GM19193 (cell line): ENCODE data around the gene CASKIN2.

Experiments
- POLR2A ChIP-seq: IDR thresholded peaks from 4 replicates; pipeline ENCODE4 v1.6.1; 2011; ENCODE audit not compliant: insufficient read depth, insufficient read length; ENCODE audit errors: extremely low read depth

Gene CASKIN2

DNA sequence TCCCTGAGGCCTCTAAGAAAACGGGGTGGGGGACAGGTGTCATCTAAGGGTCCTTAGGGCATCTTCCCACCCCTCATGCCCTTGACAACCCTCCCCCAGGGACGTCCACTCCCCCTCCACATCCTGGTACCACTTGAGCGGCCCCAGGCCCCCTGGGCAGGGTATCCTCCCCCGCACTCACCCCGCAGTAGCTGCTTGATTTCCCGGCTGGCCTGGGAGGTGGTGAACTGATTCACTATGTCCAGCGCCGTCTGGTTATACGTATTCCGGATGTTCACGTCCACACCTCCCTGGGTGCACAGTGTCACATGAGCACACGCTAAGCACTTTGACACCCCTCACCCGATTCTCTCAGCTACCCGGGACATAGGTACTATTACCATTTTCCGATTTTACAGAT, 9.7 kb downstream of the CASKIN2 start:
- TF ChIP-seq POLR2A: no peak

DNA sequence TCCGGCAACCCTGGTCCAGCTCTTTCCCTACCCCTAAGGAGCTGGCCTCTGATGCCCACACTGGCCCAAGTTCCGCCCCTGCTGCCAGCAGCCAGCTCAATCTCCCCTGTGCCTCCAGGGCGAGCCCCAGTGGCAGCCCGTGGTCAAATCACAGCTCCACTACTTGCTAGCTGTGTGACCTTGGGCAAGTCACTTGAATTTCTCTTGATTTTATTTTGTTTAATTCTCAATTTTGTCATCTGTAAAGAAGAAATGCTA, 10.3 kb downstream of the CASKIN2 start:
- no peak for TF ChIP-seq POLR2A

DNA sequence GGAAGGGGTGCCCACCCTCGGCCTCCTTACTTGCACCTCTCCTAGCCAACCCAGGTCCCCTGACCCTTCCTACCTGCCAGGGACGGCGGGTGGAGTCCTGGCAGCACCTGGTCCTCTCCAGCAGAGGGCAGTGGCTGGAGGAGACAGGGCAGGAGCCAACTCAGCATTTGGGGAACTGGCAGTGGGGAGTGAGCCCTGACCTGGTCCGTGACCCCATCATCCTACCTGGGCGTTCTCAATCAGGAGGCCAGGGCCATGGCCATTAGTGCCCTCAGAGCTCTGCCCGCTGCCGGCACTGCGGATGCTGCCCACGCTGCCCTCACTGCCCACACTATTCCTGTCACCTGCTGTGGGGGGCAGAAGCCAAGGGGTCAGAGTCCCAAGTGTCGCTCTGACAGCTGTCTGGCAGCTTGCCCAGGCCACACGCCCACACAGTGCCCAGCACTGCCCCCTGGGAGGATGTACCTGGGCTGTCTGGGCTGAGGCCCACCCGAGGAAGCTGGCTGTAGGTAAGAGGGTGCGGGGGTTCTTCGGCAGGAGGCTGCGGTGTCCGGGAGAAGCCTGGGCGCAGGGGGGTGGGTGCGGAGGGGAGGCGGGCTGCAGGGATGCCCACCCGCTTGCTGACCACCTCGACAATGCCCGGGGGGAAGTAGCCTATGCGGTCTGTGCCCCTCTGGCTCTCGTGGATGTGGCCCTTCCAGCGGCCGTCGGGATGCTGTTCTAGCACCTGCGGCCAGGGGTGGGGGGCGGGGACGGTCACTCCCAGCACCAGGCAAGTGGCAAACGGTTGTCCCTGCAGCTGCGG, 10.8 kb downstream of the CASKIN2 start:
- TF ChIP-seq POLR2A: no peak

DNA sequence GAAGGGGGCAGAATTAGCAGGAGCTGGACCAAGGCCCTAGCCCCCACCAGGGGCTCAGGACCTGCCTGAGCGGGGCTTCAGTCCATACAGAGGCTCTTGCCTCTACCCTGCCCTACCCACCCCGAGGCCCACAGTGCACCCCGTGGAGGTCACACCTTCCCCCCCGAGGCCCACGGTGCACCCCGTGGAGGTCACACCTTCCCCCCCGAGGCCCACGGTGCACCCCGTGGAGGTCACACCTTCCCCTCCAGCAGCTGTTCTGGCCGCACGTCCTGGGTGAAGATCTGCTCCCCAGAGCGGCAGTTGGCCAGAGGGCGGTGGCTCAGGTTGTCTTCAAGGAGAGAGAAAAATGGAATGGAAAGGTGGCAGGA, 11.4 kb downstream of the CASKIN2 start:
- no peak for TF ChIP-seq POLR2A

DNA sequence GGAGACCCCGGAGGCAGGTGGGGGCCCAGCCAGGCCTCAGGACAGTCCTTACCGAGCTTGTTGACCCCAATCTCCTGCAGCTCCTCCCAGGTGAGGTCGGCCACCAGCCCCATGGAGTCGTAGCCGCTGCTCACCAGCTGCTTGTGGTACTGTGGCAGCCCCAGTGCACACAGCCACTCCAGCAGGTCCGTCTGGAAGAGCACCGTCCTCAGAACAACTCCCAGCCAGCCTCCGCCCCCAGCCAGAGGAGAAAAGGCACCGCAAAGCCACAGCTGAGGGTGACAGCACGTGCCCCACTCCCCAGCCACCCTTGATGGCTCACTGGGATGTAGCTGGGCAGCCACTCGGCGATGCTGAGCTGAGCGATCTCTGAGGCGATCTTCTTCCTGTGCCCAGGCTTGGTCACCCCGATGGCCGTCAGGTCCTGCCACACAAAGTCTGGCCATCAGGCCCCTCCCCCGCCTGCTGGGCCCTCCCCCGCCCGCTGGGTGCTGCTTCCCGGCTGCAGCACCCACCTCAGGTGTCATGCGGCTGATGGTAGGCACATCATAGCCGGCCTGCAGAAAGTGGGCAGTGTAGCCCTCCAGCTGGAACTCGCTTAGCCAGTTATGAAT, 11.9 kb downstream of the CASKIN2 start:
- TF ChIP-seq POLR2A: no peak

DNA sequence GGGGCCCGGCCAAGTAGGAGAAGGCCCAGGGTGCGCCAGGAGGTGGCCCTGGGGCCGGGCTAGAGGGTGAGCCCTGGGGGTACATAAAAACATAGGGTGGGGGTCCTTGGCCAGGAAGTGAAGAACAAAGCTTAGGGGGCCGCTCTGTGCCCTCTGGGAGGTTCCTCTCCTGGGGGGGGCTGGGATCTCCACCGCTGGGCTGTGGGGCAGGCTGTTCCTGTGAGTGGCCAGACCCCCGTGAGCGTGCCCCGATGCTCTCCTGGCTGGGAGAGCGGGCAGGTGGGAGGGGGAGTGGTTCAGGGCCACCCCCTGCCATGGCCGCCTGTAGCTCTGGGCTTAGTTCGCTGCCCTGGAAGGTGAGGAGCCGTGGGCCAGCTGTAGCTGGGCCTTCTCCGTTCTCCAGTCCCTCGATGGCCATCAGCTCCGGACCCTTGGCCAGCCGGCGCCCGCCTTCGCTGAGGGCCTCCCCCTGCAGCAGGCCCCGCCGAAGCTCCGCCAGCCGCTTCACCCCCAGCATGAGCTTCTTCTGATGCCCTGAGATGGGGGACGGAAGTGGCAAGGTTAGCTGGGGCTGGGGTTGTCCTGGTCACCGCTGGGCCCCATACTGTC, 12.5 kb downstream of the CASKIN2 start:
- no peak for TF ChIP-seq POLR2A

DNA sequence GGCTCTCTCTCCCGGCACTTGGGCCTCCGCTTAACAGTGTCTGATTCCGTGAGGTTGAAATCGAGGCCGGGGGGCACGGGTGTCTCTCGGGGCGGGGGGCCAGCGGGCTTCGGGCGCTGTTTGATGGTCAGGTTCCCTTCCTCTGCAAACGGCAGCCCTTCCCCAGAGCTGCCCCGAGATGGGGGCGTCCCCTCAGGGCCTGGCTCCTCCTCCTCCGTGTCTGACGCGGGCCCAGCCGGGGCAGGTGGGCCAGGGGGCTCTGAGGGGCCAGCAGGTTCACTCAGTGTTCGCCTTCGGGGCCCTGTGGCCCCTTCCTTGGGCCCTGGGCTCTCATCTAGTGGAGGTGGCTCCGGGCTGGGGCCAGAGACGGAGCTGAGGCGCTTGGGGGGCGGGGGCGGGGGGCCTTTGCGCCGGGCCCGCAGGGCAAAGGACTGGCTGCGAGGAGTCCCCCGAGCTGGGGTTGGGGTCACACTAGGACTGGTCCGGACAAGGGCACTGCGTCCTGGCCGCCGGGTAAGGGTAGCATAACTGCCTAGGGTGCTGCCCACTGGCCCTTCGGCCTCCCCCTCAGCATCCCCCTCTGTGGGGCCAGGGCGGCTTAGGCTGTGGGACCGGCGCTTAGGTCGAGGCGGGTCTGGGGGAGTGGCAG, 13.1 kb downstream of the CASKIN2 start:
- TF ChIP-seq POLR2A: no peak

DNA sequence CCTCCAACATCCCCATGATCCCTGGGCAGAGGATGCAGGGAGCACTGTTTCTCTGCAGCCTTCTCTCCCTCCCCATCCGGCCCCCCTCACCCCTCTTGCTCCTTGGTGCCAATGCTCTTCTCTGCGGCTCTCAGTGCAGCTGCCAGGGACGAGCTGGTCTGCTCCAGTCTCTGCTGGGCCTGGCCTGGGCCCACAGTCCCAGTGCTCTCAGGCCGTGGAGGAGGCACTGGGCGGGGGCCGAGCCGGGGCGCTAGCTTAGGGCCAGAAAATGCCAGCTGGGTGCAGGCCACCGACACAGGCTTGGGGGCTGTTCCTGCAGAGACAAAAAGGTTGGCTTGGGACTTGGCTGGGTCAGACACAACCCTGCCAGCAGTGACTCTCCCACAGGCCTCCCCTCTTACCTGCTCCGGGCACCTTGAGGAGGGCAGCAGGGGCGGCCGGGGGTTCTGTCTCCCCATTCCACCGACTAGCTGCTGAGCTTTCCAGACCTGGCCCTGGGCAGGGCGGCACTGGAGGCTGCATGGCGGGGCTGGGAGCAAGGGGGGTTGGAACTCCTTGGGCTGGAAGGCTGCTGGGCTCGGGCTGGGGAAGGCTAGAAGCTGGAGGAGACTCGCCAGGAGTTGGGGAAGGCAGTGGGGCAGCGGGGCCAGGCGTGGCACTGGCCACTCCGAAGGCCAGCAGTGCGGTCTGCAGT, 13.8 kb downstream of the CASKIN2 start:
- no peak for TF ChIP-seq POLR2A

DNA sequence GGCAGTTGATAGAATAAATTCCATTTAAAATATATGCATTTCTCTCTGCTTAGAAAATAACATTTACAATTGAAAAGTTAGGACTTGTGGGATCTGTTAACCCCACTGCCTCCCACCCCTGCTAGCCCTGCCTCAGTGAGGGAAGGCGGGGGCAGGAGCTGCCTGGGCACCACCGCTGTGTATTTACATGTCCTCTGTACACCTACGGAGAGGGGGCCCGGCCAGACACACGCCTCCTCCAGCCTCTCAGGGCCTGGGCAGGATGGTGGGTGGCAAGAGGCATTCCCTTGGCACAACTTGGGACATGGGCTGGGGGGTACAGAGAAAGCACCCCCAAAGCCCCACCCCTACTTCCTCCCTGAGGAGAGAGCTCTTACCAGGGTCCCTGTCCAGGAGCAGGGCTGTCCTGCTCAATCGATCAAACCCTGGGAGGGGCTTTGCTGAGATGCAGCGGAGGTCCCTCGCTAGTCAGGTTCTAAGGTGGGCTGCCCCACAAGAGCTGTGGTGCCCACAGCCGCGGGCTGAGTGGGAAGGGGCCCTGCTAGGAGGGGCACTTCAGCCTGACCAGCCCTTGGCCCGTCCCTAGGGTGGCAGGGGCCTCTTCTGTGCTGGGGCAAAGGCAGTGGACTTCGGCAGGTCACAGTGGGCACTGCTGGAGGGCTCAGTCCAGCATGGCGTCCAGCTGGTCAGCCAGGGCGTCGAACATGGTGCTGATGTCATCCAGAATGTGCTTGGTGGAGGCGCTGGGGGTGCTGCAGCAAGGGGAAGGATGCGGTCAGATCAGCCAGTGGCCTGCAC, 14.7 kb downstream of the CASKIN2 start:
- TF ChIP-seq POLR2A: no peak

DNA sequence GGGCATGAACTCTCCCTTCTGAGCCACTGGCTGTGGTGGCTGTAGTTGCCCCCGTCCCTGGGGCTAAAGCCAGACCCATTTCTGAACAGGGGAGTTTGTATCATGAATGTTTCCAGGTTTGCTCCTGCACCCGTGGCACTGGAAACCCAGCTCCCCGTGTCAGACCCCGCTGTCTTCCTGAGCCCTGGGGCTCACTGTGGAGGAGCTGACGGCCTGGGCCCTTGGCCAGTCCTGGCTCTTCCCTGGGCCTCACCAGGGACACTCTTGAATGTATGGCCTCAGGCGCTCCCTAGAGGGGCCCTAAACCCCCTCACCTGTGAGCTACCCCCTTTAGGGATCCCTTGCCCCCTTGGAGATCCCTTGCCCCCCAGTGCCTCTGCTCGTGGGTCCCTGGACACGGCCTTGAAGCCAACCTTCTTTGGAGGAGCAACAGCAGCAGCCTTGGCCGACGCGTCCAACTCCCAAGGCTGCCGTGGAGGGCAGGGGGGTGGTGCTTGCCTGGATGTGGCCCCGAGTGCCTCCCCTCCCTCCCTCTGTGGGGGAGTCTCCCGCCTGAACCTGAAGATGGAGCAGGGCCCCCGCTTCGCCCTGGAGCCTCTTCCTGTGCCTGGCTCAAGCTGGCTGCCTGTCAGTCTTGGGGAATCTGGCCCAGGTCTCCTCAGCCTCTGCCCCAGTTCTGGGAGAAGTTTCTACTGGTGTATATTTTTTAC, 15.9 kb downstream of the CASKIN2 start:
- TF ChIP-seq POLR2A: no peak

DNA sequence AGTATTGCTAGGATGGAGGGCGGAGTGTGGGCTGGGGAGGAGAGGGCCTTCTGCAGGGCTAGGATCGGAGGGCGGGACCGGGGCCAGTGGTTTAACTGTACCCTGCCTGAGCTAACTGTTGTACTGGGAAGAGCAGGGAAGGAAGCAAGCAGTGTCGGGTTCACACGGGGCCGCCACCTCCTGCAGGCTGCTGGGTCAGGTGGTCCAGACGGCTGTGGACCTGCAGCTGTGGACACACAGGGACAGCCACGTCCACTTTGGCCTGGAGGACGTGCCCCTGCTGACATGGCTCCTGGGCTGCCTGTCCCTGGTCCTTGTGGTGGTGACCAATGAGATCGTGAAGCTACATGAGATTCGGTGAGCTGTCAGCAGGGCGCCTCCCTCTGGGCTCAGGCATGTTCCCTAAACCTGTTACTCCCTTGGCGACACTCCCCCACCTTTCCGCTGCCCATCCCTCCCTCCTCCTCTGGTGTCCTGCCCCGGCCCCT, 16.6 kb downstream of the CASKIN2 start:
- TF ChIP-seq POLR2A: no peak

DNA sequence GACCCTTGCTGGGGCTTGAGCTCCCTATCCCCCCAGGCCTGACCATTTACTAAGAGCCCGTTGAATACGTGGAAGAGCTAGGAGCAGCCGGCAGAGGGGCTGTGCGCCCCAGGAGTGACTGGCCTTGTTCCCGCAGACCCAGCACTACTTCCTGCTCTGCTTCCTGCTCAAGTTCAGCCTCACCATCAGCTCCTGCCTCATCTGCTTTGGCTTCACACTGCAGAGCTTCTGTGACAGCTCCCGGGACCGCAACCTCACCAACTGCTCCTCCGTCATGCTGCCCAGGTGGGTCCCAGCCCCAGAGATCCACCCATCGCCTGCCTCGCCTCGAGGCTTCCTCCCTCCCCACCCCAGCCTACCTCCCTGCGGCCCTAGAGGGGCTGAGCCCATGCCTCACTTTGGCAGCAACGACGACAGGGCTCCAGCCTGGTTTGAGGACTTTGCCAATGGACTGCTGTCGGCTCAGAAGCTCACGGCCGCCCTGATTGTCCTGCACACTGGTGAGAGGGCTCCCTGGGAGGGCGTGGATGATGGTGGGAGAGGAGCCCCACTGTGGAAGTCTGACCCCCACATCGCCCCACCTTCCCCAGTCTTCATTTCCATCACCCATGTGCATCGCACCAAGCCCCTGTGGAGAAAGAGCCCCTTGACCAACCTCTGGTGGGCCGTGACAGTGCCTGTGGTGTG, 17.2 kb downstream of the CASKIN2 start:
- no peak for TF ChIP-seq POLR2A

DNA sequence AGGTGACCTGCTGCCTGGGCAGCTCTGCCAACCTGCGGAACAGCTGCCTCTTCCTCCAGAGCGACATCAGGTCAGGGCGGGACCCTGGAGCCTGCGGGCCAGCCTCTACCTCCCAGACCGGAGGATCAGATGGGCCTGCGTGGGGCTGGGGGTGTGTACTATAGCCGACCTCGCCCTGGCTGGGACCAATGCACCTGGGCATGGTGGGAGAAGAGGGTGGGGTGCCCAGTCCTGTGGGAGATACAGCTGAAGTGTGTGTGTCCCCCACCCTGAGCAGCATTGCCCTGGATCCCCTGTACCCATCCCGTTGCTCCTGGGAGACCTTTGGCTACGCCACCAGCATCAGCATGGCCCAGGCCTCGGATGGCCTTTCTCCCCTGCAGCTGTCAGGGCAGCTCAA, 19.3 kb downstream of the CASKIN2 start:
- TF ChIP-seq POLR2A: no peak

DNA sequence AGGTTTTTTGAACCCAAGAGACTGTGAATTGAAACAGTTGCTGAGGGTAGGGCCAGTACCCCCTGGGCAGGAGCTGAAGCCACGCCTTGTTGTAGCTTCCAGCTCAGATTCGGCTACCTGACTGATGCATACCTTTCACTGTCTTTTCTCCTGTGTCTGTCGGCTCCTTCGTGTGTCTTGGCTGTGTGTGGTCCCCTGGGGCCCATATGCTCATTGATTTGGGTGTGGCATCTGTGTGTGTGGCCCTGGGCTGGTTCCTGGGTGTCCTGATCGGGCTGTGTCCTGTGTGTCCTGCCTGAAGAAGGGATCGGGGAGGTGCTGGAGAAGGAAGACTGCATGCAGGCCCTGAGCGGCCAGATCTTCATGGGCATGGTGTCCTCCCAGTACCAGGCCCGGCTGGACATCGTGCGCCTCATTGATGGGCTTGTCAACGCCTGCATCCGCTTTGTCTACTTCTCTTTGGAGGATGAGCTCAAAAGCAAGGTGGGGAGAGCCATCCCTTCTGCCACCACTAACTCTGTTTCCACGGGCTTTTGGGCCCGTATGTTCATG, 20.9 kb downstream of the CASKIN2 start:
- no peak for TF ChIP-seq POLR2A
